HepG2 (cell line): Measurements from ENCODE around the gene BLOC1S4. TPM values are rescaled to one million over a fixed set of nuclear protein-coding genes. Genes with fewer than 3 reads are reported as not detected.
"Not testable (repeated sequence)": the region's sequence is repeated elsewhere in the genome, so short reads cannot be mapped to it uniquely, and the experiment has no call there.

Source experiments
- ATAC-seq: fragments of 200-7000 bp; cut with Tn5 transposase; 3 replicates; pipeline ENCODE4 v1.9.1; 2020; ENCODE audit warnings: mild to moderate bottlenecking, moderate library complexity
- BruUV-seq: library from RNA; stranded (reverse); fragments of 400-500 nt; replicated peaks from 2 replicates; lab custom pipeline; 2021; lab: Mats Ljungman, UMichigan
- CTCF ChIA-PET: fragments of 300-600 bp; formaldehyde crosslinking; extraction: SDS; loops from one replicate; lab custom pipeline; 2021; ENCODE audit warnings: low total read pairs, inconsistent platforms, low intra/inter-chr PET ratio; lab: Yijun Ruan, JAX
- POLR2A ChIA-PET: fragments of 350-600 bp; sonication (Branson Sonifier 250); formaldehyde crosslinking; loops from one replicate; lab custom pipeline; 2020; ENCODE audit warnings: antibody characterized with exemption, inconsistent platforms; lab: Yijun Ruan, JAX
- DNase-seq: peaks from one replicate; pipeline ENCODE4 v3.0.0-alpha.2; 2015; ENCODE audit warnings: low spot score
- FAIRE-seq: peaks from 3 replicates; lab custom pipeline; 2011; peaks lifted over from hg19 to GRCh38; lab: Jason Lieb, UNC
- H2AFZ ChIP-seq: one replicate; pipeline ENCODE4 v1.6.1; 2011; ENCODE audit warnings: low read length, inconsistent platforms
- H3K27ac ChIP-seq: fragments of 300-600 bp; 3 replicates; pipeline ENCODE4 v1.8.0; 2011; ENCODE audit warnings: mixed run types, mild to moderate bottlenecking, mixed read lengths, low read length, inconsistent platforms; ENCODE audit not compliant: insufficient read depth; ENCODE audit errors: extremely low read length
- H3K27me3 ChIP-seq, 2 experiments: fragments of 200-600 bp in 1 of 2; 2 replicates in 1 of 2; 3 replicates in 1 of 2; pipeline versions ENCODE4 v1.6.0 to v1.8.0; 2011; ENCODE audit warnings: low read length in 2 of 2, mild to moderate bottlenecking in 2 of 2, moderate library complexity in 2 of 2, inconsistent platforms in 1 of 2; ENCODE audit not compliant: insufficient read depth in 2 of 2, control insufficient read depth in 1 of 2
- H3K36me3 ChIP-seq, 2 experiments: fragments of 200-600 bp in 1 of 2; replicated peaks in 1 of 2; 2 replicates in 1 of 2; 3 replicates in 1 of 2; pipeline versions ENCODE4 v1.5.1 to v1.8.0; 2011; ENCODE audit warnings: low read length in 2 of 2, inconsistent platforms in 1 of 2; ENCODE audit not compliant: insufficient read depth in 2 of 2, control insufficient read depth in 1 of 2
- H3K4me1 ChIP-seq: 2 replicates; pipeline ENCODE4 v1.5.1; 2012; ENCODE audit warnings: low read length, inconsistent platforms; ENCODE audit not compliant: insufficient read depth
- H3K4me2 ChIP-seq: 2 replicates; pipeline ENCODE4 v1.6.0; 2011; ENCODE audit warnings: low read depth, low read length, inconsistent platforms
- H3K4me3 ChIP-seq, 3 experiments: fragments of 200-600 bp in 1 of 3; sonication (generic), shearing (Covaris generic) in 1 of 3; replicated peaks in 1 of 3; 2 replicates each; pipeline ENCODE4 v1.5.1; 2011 to 2016; ENCODE audit warnings: low read length in 3 of 3, inconsistent platforms in 2 of 3, low read depth in 2 of 3, mild to moderate bottlenecking in 2 of 3, control low read depth in 1 of 3, mixed read lengths in 1 of 3; ENCODE audit not compliant: insufficient read depth in 1 of 3
- H3K79me2 ChIP-seq: one replicate; pipeline ENCODE4 v1.6.1; 2011; ENCODE audit warnings: low read length, inconsistent platforms; ENCODE audit not compliant: insufficient read depth
- H3K9ac ChIP-seq: 2 replicates; pipeline ENCODE4 v1.6.0; 2011; ENCODE audit warnings: mild to moderate bottlenecking, low read depth, low read length, inconsistent platforms; ENCODE audit not compliant: insufficient read depth
- H3K9me3 ChIP-seq: 2 replicates; pipeline ENCODE4 v1.5.1; 2012; ENCODE audit warnings: mild to moderate bottlenecking, low read length
- H4K20me1 ChIP-seq: 2 replicates; pipeline ENCODE4 v1.6.0; 2011; ENCODE audit warnings: inconsistent platforms, mild to moderate bottlenecking, low read length, moderate library complexity; ENCODE audit not compliant: insufficient read depth
- BCL6 ChIP-seq: IDR thresholded peaks from 2 replicates; pipeline ENCODE4 v1.6.1; 2016; ENCODE audit warnings: missing genetic modification reagents, missing compliant biosample characterization
- HBP1 ChIP-seq: IDR thresholded peaks from 2 replicates; pipeline ENCODE4 v1.6.1; 2016; ENCODE audit warnings: low read depth, control low read depth
- HOXD1 ChIP-seq: sonication (generic); formaldehyde crosslinking; IDR thresholded peaks from 2 replicates; pipeline ENCODE4 v1.5.0; 2020; ENCODE audit warnings: missing genetic modification reagents
- JUN ChIP-seq: sonication (generic); formaldehyde crosslinking; IDR thresholded peaks from 2 replicates; pipeline ENCODE4 v1.4.0; 2020; ENCODE audit warnings: mild to moderate bottlenecking, missing genetic modification reagents
- REXO4 ChIP-seq: sonication (generic); formaldehyde crosslinking; IDR thresholded peaks from 2 replicates; pipeline ENCODE4 v1.8.0; 2022; ENCODE audit warnings: missing genetic modification reagents, mild to moderate bottlenecking, borderline replicate concordance
- TAF1 ChIP-seq: sonication (generic); formaldehyde crosslinking; IDR thresholded peaks from 2 replicates; pipeline ENCODE4 v1.4.0; 2020; ENCODE audit warnings: missing genetic modification reagents
- TBX3 ChIP-seq: fragments of 450-650 bp; IDR thresholded peaks from 2 replicates; pipeline ENCODE4 v1.6.1; 2017; ENCODE audit warnings: antibody characterized with exemption, mild to moderate bottlenecking, inconsistent platforms, borderline replicate concordance
- XRCC5 ChIP-seq: fragments of 200-400 bp; formaldehyde crosslinking; optimal IDR thresholded peaks from 2 replicates; pipeline ENCODE3; 2017; ENCODE audit warnings: mild to moderate bottlenecking, low read length
- ZBTB4 ChIP-seq: sonication (generic); formaldehyde crosslinking; IDR thresholded peaks from 2 replicates; pipeline ENCODE4 v1.4.0; 2020; ENCODE audit warnings: missing genetic modification reagents, mild to moderate bottlenecking, borderline replicate concordance
- ZFX ChIP-seq: sonication (generic); formaldehyde crosslinking; IDR thresholded peaks from 2 replicates; pipeline ENCODE4 v1.4.0; 2020; ENCODE audit warnings: mild to moderate bottlenecking, low read depth, missing genetic modification reagents, moderate library complexity
- ZNF678 ChIP-seq: sonication (generic); formaldehyde crosslinking; IDR thresholded peaks from 2 replicates; pipeline ENCODE4 v1.4.0; 2020; ENCODE audit warnings: mild to moderate bottlenecking, missing genetic modification reagents
- WGBS: methylation state at CpG from one replicate; pipeline ENCODE4 v1.1.6; 2017; ENCODE audit warnings: low lambda C conversion rate; 5-methylcytosine and 5-hydroxymethylcytosine counted together
- in situ Hi-C: cut with HindIII; loops from 2 replicates; pipeline ENCODE4 v1.10.0; 2017; ENCODE audit warnings: low pct_unique_long_range_greater_than_20kb; ENCODE audit not compliant: extremely low pct_ligation_motif_present
- intact Hi-C: fragments of 100-400 bp; cut with micrococcal nuclease; formaldehyde crosslinking; loops from one replicate; pipeline ENCODE4 v1.10.0; 2022; ENCODE audit not compliant: unreplicated experiment
- polyA plus RNA-seq, 8 experiments: library from polyadenylated mRNA; depleted of rRNA in 3 of 8; stranded (reverse) in 7 of 8; unstranded in 1 of 8; fragments of >200 nt; fragmentation: Illumina TruSeq in 4 of 8; extraction: Trizol in 4 of 8; gene quantifications; 2 replicates each; pipeline versions ENCODE4 v1.2.1 to v1.2.3, GENCODE V29; 2011 to 2016; ENCODE audit warnings: low read depth in 4 of 8, missing spikeins in 1 of 8, mixed read lengths in 1 of 8; ENCODE audit not compliant: insufficient read depth in 1 of 8
- total RNA-seq, 5 experiments: library from RNA; depleted of rRNA; stranded (reverse); fragments of >200 nt; fragmentation: Illumina TruSeq; extraction: Trizol; gene quantifications; 2 replicates each; pipeline ENCODE4 v1.2.3, GENCODE V29; 2016; ENCODE audit warnings: low read depth in 1 of 5
- TF ChIP-seq, protein P1 (sequence below): sonication (generic); formaldehyde crosslinking; IDR thresholded peaks from 2 replicates; pipeline ENCODE4 v1.5.1; 2020; ENCODE audit warnings: mild to moderate bottlenecking, moderate library complexity, missing genetic modification reagents

The BLOC1S4 gene
- total and polyA plus RNA-seq, 2 of the 13 experiments (the other 11 are each of a cell fraction or from before 2014, with no cell fraction given): 15.5 to 20.9 TPM

GRCh38 chr4:6756345-6756744 is 40.4 kb downstream of the BLOC1S4 start:
- CTCF ChIA-PET, H2AFZ ChIP-seq, in situ Hi-C loops, H3K79me2 ChIP-seq, H3K36me3 ChIP-seq, BruUV-seq, ATAC-seq, intact Hi-C loops, FAIRE-seq, H3K4me3 ChIP-seq, H3K9ac ChIP-seq, H4K20me1 ChIP-seq, H3K4me2 ChIP-seq, H3K27ac ChIP-seq, H3K9me3 ChIP-seq: not testable (repeated sequence)
- POLR2A ChIA-PET: interaction anchor here (0.8 to 1.0 kb wide), 2 partner anchors 10 to 12 kb away, joined by 3 to 4 read pairs; no protein-coding TSS in a partner anchor
- H3K4me1 ChIP-seq: peaks cover 61% of the 10 kb centered on the region
- 23% methylated on average over 2 of the region's 6 CpGs for WGBS
- TF ChIP-seq BCL6 (CRISPR knock-in tag): 0 out of 2 replicates have a peak, but pooled peaks have one; percentile 15
- TF ChIP-seq, all 625 proteins: peak for 1; not testable (repeated sequence) for 624
- H3K27me3 ChIP-seq, DNase-seq: not testable (repeated sequence)

GRCh38 chr4:6758728-6759127 is 42.8 kb downstream of the BLOC1S4 start:
- no peaks in the 10 kb centered on the region for H3K79me2 ChIP-seq
- no peaks in the 10 kb centered on the region for H4K20me1 ChIP-seq
- WGBS: 30% methylated on average over 4 of the region's 4 CpGs
- H3K4me2 ChIP-seq: no peak overlapping the region
- intact Hi-C loops (no loop called here), in situ Hi-C loops (no loop called here)
- H3K36me3 ChIP-seq: no peaks in the 10 kb centered on the region
- FAIRE-seq: no peak
- DNase-seq: no peak
- ChIA-PET POLR2A (interaction anchor here (3.3 kb wide), 1 partner anchor 9 kb away, joined by 17 read pairs; no protein-coding TSS in a partner anchor), CTCF (no interaction called here)
- ATAC-seq: no peak
- H3K27me3 ChIP-seq: no peaks in the 10 kb centered on the region
- no peak overlapping the region for H3K9ac ChIP-seq
- peaks cover 51% of the 10 kb centered on the region for H3K4me1 ChIP-seq
- no TSS peak for BruUV-seq
- H3K27ac ChIP-seq: no peak overlapping the region
- no peak overlapping the region for H2AFZ ChIP-seq
- H3K4me3 ChIP-seq: no peak overlapping the region
- H3K9me3 ChIP-seq: no peaks in the 10 kb centered on the region
- TF ChIP-seq JUN: no peak
- no peak for TF ChIP-seq HOXD1 (CRISPR knock-in tag)
- TF ChIP-seq TBX3: no peak
- TF ChIP-seq REXO4 (CRISPR knock-in tag): no peak
- no peak for TF ChIP-seq ZNF678
- no peak for TF ChIP-seq TAF1 (CRISPR knock-in tag)
- TF ChIP-seq HBP1 (CRISPR knock-in tag): no peak
- no peak for TF ChIP-seq XRCC5
- TF ChIP-seq, protein P1, sequence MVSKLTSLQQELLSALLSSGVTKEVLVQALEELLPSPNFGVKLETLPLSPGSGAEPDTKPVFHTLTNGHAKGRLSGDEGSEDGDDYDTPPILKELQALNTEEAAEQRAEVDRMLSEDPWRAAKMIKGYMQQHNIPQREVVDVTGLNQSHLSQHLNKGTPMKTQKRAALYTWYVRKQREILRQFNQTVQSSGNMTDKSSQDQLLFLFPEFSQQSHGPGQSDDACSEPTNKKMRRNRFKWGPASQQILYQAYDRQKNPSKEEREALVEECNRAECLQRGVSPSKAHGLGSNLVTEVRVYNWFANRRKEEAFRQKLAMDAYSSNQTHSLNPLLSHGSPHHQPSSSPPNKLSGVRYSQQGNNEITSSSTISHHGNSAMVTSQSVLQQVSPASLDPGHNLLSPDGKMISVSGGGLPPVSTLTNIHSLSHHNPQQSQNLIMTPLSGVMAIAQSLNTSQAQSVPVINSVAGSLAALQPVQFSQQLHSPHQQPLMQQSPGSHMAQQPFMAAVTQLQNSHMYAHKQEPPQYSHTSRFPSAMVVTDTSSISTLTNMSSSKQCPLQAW (CRISPR knock-in tag): no peak
- no peak for TF ChIP-seq ZBTB4 (CRISPR knock-in tag)
- no peak for TF ChIP-seq ZFX
